GM18870 (cell line): ENCODE data around the gene MYO1D.
A peak's percentile ranks its signal among the peaks of the same experiment; 100 is the strongest.

Experiments used
- ATAC-seq: cut with Tn5 transposase; IDR thresholded peaks from one replicate; pipeline ENCODE4 v1.9.1; 2021; ENCODE audit warnings: moderate library complexity; ENCODE audit not compliant: unreplicated experiment

Gene MYO1D

DNA sequence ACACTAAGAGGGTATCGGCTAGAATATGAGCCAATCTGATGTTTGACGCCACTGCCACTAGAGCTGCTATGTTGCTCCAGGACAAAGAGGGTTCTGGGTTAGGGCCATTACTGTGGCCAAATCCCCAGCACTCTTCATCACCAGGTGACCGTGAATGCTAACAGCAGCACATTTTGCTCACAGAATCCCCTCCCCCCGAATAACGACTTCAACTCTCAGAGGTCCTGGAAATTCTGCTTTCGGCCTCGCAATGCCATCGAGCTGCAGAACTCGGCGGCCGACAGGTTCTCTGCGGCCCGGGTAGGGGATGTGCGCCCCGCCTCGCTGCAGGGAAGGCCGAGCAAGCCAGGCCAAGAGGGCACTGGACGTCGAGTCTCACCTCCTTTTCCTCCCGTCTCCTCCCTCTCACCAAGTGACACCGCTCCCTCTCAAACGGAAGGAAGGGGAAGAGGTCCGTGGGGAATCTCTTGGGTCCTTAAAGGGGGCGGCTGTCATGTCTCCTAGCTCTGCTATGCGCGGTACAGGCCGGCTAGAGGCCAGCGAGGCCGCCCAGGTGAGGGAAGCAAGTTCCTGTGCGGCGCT lies 358.2 kb downstream of the MYO1D start:
- ATAC-seq, result no peak

- no peak for ATAC-seq
Observed at GRCh38 chr17:32517982-32518381, 358.9 kb downstream of the MYO1D start.

DNA sequence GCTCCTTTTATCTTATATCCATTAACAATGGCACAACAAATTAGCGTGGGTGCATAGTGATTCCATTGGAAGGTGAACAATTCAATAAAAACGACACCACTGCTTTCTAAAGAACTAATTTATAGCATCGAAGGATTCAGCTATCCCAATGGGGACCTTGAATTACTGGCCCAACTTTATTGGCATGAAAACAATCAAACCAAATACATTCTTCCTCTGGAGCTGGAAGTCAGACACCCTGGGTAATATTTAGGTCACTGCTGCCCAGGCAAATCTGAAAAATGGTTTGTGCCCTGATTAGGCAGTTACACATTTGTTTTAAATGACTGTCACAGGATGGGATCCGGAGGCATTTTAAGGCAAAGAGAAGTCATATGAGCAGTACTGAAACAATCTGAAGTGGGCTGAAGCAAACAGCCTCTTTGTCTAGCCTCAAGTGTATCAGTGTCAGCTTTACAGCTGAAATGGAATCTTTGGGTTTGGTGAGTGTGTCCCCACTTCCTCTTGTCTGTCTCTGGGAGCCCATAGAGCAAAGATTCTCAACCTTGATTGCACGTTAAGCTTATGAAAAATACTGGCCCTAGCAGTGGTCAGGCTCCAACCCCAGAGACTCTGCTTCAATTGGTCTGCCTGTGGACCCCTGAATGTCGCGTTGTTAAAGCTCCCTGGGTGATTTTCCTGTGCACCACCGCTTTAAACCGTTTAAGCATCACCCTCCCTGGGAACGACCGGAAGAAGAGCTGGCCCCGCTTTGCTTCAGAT lies 359.8 kb downstream of the MYO1D start:
- no peak for ATAC-seq

GRCh38 chr17:32516450-32516849 lies 360.5 kb downstream of the MYO1D start:
- ATAC-seq, result no peak

DNA sequence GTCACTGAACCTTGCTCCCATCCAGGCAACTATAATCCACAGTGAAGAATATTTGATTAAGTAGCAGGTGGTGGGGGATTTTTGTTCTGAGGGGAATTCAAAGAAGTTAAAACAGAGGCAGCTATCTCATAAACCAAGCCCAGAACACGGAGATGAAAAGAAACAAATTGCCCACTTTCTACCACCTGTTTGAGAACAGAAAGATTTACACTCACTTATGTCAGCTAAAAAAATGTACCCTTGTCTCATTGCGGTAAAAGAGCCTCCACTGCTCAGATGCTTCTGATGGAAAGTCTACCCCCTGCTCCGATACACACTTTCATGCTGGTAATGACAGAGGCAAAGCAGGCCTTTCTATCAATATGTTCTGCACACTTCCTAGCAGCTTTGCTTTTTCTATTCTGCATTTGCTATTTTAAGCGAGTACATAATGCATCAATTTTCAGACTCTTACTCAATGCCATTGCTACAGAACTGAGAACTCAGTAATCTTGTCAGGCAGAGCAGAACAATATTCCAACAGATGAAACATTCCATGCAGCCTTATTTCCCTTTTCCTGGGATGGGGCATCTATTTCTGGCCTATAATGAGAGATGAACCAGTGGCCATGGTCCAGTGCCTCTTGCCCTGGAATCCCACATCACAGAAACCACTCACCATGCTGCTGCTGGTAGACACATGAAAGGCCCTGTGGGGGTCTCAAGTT lies 361.1 kb downstream of the MYO1D start:
- peak; percentile 47 for ATAC-seq

- no peak for ATAC-seq
Observed at GRCh38 chr17:32514606-32515005, 362.3 kb downstream of the MYO1D start.

- ATAC-seq, result no peak
Observed at GRCh38 chr17:32513579-32513978, 363.3 kb downstream of the MYO1D start.

DNA sequence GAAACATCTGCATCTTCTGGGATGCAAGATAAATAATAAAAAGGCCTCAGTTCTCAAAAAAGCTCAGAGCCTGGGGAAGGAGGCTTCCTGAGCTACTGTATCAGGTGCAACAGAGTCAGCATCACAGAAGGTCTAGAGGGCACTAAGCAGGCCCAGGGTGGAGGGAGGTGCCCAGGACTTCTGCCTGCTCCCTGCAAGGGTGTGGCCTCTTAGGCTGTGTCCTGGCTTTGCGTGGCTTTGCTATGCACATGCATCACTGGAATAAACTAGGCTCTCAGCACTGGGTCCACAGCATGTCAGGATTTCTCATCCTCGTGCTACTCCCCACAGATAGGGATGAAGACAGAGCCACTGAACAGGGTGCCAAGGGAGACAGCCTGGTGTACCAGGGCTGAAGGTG lies 364.6 kb downstream of the MYO1D start:
- ATAC-seq, result no peak

- ATAC-seq, result no peak
Observed at GRCh38 chr17:32510466-32510865, 366.5 kb downstream of the MYO1D start.

GRCh38 chr17:32508926-32509325 lies 368.0 kb downstream of the MYO1D start:
- ATAC-seq, result no peak

DNA sequence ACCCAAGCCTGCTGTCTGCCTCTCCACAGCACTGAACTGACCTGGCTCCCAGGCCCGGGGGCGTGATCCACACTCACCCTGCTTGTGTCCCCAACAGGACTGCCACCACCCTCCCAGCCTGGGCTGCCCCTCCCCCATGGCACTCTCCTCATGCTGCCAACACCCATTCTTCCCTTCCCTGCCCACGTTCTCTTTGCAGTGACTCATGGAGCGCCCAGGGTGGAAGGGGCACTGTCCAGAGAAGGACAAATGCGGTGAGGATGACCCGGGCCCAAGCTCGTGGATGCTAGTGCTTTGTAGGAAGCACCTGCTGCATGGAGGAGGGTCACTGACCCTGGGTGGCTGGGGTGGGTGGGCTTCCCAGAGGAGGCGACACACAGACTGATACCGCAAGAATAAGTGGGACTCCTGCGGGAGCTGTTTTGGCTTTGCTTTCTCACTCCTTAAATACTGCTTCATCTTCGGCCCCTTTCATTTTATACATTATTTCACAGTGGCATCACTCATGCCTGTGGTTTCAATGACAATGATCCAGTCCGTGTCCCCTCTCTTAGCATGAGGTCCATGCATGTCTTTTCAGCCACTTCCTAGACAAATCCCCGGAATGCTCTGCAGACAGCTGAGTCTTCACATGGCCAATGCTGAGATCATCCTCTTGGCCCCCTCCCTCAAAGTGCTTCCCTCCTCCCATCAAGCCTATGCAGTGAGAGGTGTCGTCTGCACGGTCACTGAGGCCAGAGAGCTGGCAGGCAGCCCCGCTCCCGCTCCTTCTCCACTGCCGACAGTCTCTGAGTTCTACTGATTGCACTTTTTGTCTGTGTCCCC lies 372.5 kb downstream of the MYO1D start:
- ATAC-seq, result no peak

- peak; percentile 88 for ATAC-seq
Observed at GRCh38 chr17:32503251-32504165, 373.4 kb downstream of the MYO1D start.

- no peak for ATAC-seq
Observed at GRCh38 chr17:32502710-32503109, 374.2 kb downstream of the MYO1D start.

DNA sequence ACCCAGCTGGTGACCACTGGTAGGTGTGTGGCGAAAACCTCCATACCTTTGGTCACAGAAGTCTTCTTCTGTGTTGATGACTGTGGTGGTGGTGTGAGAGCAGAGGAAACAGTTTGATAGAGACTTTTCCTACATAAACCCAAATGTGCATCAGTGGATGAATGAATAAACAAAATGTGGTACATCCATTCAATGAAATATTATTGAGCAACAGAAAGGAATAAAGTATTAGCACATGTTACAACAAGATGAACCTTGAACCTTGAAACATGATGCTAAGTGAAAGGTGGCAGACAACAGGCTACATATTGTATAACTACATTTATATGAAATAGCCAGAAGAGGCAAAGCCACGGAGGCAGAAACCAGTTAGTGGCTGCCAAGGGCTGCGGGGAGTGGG lies 374.9 kb downstream of the MYO1D start:
- no peak for ATAC-seq

GRCh38 chr17:32498391-32498790 lies 378.5 kb downstream of the MYO1D start:
- no peak for ATAC-seq

DNA sequence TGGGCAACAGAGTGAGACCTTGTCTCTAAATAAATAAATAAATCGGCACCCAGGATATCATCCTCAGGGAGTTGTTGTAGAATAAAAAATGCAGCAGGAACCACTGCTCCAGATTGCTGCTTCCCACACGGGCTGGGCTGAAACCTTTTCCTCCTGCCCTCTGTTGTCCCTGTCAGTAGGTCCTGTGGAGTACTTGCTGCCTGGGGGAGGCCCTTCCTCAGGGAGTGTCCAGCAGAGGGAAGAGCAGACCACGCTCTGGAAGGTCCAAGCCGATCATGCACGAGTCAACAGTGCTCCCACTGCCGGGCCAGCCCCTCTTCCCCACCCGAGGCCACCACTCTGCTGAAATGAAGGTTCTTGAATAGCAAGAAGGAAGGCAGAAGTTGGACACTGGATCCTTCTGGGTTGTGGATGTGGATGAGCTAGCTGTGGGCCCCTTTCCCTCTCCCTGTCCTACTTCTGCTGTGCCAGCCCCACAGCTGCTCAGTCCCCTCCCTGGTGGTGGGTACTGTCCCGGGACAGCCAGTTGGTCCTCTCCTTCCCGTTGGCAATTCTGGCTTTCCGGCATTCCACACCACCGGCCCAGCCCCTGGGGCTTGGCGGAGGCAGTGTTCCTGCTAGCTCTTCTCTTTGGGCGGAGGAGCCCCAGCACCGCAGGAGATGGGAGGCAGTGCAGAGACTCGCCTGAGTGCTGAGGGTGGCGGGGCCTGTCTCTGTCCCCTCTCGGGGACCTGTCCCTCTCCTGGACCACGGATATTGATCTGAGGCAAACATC lies 379.3 kb downstream of the MYO1D start:
- no peak for ATAC-seq

DNA sequence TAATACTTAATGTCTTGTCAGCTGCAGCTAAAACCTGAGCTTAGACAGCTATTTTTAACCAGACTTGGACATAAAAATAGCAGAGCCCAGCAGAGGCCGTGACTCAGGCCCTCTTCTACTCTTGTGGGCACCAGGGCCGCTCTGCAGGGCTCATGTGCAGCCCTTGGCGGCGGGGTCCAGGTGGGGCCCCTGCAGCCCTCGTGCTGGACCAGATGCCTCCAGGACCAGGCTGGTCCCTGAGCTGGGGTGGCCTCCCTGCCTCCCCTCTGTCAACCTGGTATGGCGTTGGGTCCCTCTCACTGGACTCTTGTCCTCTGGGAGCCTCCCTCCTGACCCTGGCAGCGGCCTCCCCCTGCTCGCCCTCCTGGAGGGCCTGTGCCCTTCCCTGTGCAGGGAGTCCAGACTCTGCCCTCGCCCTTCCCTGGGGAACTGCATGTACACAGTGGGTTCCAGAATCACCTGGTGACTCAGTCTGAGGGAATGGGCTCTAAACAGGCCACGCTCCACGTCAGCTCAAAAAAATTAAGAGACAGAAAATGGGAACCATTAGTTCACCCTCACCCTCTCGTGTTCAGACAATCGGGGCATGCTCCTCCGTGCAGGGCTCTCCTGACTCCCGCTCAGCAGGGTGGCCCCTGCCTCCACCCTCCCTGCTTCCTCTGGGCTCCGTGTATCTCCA lies 380.4 kb downstream of the MYO1D start:
- ATAC-seq, result no peak

GRCh38 chr17:32495359-32496231 lies 381.3 kb downstream of the MYO1D start:
- no peak for ATAC-seq
